Parietal lobe (tissue), 1 donor: ENCODE data around the gene KXD1. TPM values are rescaled to one million over a fixed set of nuclear protein-coding genes. Genes with fewer than 3 reads are reported as not detected.

Source experiments
- total RNA-seq: library from RNA; depleted of rRNA; stranded (reverse); fragments of >200 nt; gene quantifications from one replicate; pipeline ENCODE4 v1.2.3, GENCODE V29; 2014

The KXD1 gene, protein sequence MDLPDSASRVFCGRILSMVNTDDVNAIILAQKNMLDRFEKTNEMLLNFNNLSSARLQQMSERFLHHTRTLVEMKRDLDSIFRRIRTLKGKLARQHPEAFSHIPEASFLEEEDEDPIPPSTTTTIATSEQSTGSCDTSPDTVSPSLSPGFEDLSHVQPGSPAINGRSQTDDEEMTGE
- total RNA-seq, result 34.4 TPM

DNA sequence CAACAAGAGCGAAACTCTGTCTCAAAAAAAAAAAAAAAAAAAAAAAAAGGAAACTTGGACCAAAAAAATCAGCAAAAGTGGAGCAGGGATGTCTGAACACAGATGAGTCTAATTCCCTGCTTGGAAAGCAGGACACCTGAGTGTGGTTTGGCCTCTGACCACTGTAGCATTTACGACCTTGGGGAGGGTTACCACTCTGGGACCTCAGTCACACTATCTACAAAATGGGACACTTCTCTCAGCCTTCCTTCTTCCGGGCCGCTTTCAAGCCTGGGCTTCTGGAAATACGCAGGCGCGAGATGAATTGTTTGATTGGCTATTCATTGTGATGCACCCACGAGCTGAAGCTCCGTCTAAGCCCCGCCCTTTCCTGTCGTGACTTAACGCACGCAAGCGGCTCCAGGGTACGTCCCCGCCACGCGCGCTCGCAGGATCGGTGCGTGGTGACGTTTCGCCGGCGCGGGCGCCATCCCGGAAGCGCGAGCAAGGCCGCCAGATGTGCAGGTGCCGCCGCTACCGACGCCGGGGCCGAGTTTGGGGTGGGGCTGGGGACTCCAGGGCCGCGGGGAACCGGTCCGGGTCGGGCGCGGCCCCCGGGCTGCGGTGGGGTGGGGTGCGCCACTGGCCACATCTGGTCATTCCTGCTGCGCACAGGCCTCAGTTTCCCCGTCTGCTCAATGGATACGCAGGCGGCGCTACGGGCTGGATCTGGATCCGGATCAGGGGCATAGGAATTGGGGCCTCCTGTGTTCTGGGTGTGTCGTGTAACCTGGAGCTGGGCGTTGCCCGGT lies at the start of gene KXD1:
KXD1 (plus strand) TSS at position 460 of the 791 bp plus-strand sequence. CDS start 4,187 bp downstream, outside the sequence.

DNA sequence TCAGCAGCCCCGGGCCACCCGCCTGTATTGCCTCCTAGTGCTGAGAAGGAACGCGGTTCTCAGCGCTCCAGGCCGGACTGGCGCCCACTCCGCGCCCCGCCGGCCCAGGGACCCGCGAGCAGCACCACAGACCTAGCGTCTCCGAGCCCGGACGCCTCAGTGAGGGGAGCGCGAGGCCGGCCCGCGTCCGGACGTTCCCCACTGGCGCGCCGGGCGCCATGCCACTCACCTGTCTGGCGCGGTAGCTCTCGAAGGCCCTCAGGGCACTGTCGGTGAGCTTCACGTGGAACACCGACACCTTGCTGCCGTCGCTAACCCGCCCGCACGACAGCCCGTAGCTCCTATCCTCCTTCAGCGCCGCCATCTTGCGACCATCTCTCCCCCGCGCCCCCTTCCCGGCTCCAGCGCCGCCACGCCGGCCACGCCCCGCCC lies 36.0 kb upstream of the KXD1 start, which contains the start of gene ELL:
ELL (minus strand) TSS at position 379 of the 432 bp plus-strand sequence; CDS start at position 364, 15 bp downstream.

DNA sequence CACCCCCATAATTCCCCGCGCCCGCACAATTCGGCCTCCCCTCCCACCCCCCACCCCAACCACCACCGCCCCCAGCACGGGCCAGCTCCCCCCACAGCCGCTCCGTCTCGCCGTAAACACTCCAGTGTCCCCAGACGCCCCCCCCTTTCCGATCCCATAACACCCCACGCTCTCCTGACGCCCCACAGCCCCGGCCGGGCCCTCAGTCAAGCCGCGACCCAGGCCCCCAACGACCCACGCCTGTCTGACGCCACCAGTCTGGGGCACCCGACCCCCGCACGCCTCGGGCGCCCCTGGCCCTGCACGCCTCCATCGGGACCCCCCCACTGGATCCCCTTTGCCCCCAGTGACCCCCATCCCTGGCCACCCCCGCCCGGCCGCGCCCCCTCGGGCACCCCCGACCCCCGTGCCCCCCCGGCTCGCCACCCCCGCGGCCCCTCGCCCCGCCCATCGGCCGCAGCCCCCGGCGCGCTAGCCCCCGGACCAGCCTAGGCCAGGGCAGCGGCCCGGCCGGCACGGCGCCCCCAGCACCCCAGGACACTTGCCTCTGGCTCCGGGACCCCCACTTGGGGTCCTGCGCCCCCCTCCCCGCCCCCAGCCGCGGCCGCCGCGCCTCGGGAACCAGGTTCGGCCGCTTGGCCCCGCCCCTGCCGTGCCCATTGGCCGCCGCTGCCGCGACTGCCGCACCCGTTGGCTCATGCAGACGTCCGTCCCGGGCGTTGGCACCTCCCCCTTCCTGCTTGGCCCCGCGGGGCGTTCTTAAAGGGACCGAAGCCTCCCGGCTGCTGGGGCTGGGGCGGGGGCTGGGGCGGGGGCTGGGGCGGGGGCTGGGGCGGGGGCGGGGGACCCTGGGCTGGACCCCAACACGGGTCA lies 14.5 kb upstream of the KXD1 start, which contains the start of gene FKBP8:
FKBP8 (minus strand) TSS at position 633 of the 873 bp plus-strand sequence. CDS start 1,603 bp downstream, outside the sequence.

DNA sequence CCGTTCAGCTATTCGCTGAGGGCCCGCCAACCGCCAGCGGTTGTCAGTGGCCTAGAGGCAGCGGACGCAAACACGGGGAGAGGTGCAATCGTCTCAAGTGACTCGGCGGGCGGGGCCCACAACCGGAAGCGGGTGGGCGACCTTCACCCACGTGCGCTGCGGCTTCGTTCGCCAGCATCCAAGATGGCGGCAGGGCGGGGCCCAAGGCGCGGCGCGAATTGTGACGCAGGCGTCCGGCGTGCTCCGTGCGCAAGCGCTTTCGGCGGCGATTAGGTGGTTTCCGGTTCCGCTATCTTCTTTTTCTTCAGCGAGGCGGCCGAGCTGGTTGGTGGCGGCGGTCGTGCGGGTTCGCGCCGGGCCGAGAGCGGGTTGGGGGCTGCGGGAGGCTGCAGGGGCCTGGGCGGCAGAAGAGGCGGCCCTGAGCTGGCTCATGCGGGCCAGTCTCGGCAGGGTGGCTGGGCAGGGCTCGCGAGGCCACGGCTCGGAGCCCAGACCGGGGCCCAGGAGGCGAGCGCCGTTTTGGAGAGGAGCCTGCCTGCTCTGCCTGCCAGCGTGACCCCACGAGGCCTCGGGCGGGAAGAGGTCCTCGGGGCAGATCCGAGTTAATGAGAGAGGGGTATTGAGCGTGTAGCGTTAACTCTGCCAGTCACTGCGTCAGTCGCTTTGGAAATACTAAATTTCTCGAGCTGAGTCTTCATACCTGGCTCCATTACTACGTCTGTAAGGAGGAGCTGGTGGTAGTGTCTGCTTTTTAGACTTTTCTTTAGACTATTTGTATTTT lies 14.1 kb downstream of the KXD1 start, which contains the start of gene UBA52:
UBA52 (plus strand) TSS at position 294 of the 781 bp plus-strand sequence. CDS start 1,444 bp downstream, outside the sequence.

DNA sequence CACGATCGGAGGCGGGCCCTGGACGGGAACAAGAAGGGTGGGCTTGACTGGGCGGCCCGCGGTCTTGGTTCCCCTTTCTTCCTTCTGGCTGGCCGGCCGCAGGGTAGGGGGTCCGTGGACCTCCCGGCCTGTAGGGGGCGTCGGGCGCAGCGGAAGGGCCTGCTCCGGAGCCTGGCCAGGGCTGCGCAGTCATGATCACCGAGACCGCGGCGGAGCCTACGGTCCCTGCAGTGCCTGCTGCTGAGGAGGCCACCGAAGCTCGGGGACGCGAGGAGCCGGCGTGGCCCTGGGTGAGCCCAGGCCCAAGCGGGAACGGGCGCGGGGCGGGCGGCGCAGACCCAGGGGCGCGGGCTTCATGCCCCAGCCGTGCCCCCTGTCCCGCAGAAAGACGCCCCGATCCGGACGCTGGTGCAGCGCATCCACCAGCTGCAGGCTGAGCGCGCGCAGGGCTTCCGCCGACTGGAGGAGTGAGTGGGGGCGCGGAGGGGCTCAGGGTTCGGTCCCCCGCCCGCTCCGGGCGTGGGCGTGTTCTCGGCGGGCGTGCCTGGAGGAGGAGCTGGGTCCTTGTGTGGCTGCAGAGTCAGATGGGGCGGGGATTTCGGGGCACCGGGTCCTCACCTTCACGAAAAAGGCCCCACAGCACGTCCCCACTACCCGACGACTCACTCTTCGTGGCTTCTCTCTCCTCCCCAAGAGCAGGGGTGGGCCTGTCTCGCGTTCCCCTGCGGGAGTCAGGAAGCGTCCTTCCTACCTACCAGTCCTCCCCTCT lies 31.1 kb downstream of the KXD1 start, which contains the start of gene REX1BD:
REX1BD (plus strand) TSS at position 188 of the 769 bp plus-strand sequence; CDS start at position 192, 4 bp downstream.

DNA sequence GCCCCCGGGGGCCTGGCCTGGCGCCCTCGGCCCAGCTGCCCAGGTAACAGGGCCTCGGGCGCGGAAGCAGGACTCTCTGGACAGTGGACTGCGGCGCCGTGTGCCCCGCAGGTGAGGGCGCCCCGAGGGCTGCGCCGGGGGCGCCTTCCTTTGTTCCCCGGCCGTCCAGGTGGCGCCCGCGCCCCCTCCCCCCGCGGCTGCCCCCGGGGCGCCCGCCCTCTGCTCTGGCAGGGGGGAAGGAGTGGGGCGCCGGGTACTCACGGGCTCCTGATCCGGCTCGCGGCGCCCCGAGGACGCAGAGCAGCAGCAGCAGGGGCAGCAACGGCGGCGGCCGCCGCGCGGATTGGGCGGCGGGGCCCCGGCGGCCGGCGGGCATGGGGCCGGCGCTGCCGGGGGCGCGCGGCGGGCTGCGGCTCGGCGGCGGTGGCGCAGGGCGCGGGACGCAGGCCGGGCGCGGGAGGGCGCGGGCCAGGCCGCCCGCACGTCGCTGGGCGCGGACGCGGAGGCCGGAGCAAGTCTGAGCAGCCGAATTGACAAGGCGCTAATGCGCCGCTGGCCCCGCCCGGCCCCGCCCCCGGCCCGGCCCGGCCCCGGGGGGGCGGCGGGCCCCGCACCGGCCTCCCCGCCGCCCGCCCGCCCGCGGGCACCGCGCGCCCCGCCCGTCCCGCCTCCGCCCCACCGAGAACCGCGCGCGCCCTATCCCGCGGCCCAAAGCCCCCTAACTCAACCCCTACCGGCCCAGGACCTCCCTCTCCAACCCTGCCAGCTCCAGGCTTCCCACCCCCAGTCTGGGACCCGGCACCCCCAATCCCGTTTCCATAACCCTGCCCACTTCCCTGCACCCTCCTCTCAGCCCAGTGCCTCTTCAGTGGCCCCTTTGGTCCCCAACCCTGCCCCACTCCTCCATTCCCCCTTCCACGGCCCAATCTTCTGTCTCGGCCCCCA lies 48.9 kb downstream of the KXD1 start, which contains the start of gene CRLF1:
CRLF1 (minus strand) TSS at position 519 of the 945 bp plus-strand sequence; CDS start at position 376, 143 bp downstream.

DNA sequence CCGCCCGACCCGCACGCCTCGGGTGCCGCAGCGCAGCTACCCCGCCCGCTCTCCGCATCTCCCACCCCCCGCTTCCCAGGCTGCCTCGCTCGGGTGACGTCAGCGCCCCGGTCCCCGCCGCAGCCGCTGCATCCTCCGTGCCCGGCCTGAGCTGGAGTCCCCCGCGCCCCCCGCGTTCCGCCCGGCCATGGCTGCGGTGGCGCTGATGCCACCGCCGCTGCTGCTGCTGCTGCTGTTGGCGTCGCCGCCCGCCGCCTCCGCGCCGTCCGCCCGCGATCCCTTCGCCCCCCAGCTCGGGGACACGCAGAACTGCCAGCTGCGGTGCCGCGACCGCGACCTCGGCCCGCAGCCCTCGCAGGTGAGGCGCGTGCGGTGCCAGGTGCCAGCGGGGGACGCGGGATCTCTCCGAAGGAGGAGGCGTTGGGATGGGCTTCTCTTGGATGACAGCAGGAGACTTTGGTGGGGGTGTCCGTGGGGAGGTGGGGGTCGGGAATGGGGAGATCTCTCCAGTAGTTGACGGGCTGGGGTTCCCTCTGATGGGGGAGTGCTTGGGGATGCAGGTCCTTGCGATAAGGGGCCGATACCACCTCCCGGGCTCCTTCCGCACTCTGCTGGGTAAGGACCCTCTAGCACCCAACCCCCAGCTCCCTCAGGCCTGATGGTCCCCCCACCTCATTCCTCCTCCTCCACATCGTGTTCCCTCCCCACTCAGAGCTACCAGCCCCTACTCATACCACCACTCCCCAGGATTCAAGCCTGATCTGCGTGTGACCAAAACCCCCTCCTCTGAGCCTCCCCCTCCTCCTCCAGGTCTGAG lies 55.3 kb downstream of the KXD1 start, which contains the start of gene TMEM59L:
TMEM59L (plus strand) TSS at position 99 of the 817 bp plus-strand sequence; CDS start at position 188, 89 bp downstream.

Other genes starting within 250 kb of the KXD1 start
- 53.5 TPM for gene LSM4, start 234.8 kb upstream of the KXD1 start, total RNA-seq
- 24.7 TPM for gene PGPEP1, start 217.3 kb upstream of the KXD1 start, total RNA-seq
- 0.63 TPM for gene GDF15, start 171.7 kb upstream of the KXD1 start, total RNA-seq
- 0.31 TPM for gene LRRC25, start 160.2 kb upstream of the KXD1 start, total RNA-seq
- 53.5 TPM for gene SSBP4, start 138.5 kb upstream of the KXD1 start, total RNA-seq
- 79.8 TPM for gene ISYNA1, start 119.7 kb upstream of the KXD1 start, total RNA-seq
- gene ELL, start 35.8 kb upstream of the KXD1 start, total RNA-seq, result 8.1 TPM
- 141 TPM for gene FKBP8, start 14.3 kb upstream of the KXD1 start, total RNA-seq
- 542 TPM for gene UBA52, start 14.0 kb downstream of the KXD1 start, total RNA-seq
- 26.9 TPM for gene REX1BD, start 30.9 kb downstream of the KXD1 start, total RNA-seq
- gene CRLF1, start 48.9 kb downstream of the KXD1 start, total RNA-seq, result 2.8 TPM
- 48.5 TPM for gene TMEM59L, start 55.0 kb downstream of the KXD1 start, total RNA-seq
- 9.7 TPM for gene KLHL26, start 79.2 kb downstream of the KXD1 start, total RNA-seq
- 17.2 TPM for gene CRTC1, start 125.8 kb downstream of the KXD1 start, total RNA-seq
- not detected for gene COMP, start 233.4 kb downstream of the KXD1 start, total RNA-seq